Heart left ventricle (tissue), 13 donors: Measurements from ENCODE around the gene SCYL1.

Source experiments
- CTCF ChIP-seq, 12 donors: fragments of 200-600 bp; sonication (generic) in 4 of 12; IDR thresholded peaks; one replicate each; pipeline versions ENCODE4 v1.5.0 to v1.8.0; 2018 to 2022; ENCODE audit warnings: antibody characterized with exemption in 12 of 12, mild to moderate bottlenecking in 5 of 12
- POLR2A ChIP-seq, 2 donors: fragments of 450-650 bp; IDR thresholded peaks; one replicate each; pipeline ENCODE4 v1.6.1; 2017; ENCODE audit warnings: antibody characterized with exemption in 2 of 2, mild to moderate bottlenecking in 2 of 2, moderate library complexity in 2 of 2
- donor health status: ischemic (EF 13 %, LVEDD 7.1; RV severe dilation, severe dysfunction).
- donor health status: DM: no; HTN: yes; CAD: no.
- donor health status: DM: no; HTN: no; CAD: no.
- donor health status: ischemic (EF 25% LVEDD 6.9; RV normal size, moderate dysfunction).
- donor health status: ischemic (EF 25% LVEDD 5.7; RV mildly dilated, moderate dysfunction).
- donor health status: ischemic (EF 35%, LVEDD 5.7; RV mildly dilated, moderate dysfunction).
- donor health status: nonischemic (EF 11% LVEDD 7.7; RV severe dilation, severe dysfunction).
- donor health status: DM: yes; HTN: yes; CAD: no.
- donor health status: PGD.
- donor health status: ischemic (EF 29% LVEDD 5.4; RV normal size, mild dysfunction).
- donor health status: nonischemic (EF 23%, LVEDD 6.1; RV moderate dilation, normal function).

- peak in 11 of 12 donors; percentile 13 to 65 (median 44) for TF ChIP-seq CTCF (IDR thresholded peaks at IDR 0.05)
- TF ChIP-seq POLR2A (IDR thresholded peaks at IDR 0.05): peak in 1 of 2 donors; percentile 41
Measured at GRCh38 chr11:65479184-65480145, 45.4 kb upstream of the SCYL1 start.
